ENCODE data around the gene CERS6.

DNA sequence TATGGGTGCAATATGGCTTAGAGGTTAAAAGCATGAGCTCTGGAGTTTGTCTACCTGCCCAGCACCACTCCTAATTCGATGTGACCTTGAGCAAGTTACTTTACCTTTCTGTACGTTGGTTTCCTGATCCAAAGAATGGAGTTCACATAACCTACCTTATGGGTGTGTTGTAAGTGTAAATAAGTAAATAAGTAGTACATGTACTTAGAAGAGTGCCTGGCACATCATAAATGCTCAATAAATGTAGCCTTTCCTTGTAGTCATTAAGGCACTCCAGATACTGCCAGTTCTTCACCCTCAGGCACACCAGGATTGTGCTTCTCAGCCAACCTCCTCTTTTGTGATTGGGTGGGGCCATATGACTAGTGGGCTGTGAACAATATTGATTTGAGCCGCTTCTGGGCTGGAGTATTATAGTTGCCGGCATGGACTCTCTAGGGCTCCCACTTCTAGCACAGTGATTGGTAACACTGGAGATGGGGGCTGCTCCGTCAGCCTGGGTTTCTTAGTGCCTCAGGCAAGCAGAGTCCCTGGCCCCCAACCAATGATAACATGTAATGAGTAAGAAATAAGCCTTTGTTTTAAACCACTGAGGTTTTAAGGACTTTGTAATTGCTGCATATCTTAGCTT, 244.7 kb downstream of the CERS6 start:
- TF ChIP-seq, protein P1, sequence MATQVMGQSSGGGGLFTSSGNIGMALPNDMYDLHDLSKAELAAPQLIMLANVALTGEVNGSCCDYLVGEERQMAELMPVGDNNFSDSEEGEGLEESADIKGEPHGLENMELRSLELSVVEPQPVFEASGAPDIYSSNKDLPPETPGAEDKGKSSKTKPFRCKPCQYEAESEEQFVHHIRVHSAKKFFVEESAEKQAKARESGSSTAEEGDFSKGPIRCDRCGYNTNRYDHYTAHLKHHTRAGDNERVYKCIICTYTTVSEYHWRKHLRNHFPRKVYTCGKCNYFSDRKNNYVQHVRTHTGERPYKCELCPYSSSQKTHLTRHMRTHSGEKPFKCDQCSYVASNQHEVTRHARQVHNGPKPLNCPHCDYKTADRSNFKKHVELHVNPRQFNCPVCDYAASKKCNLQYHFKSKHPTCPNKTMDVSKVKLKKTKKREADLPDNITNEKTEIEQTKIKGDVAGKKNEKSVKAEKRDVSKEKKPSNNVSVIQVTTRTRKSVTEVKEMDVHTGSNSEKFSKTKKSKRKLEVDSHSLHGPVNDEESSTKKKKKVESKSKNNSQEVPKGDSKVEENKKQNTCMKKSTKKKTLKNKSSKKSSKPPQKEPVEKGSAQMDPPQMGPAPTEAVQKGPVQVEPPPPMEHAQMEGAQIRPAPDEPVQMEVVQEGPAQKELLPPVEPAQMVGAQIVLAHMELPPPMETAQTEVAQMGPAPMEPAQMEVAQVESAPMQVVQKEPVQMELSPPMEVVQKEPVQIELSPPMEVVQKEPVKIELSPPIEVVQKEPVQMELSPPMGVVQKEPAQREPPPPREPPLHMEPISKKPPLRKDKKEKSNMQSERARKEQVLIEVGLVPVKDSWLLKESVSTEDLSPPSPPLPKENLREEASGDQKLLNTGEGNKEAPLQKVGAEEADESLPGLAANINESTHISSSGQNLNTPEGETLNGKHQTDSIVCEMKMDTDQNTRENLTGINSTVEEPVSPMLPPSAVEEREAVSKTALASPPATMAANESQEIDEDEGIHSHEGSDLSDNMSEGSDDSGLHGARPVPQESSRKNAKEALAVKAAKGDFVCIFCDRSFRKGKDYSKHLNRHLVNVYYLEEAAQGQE (IDR thresholded peaks at IDR 0.05; ENCODE audit: insufficient read depth in 1 of 2, low read depth in 2 of 2, low read length in 1 of 2) = no peak
- TF ChIP-seq, protein P2, sequence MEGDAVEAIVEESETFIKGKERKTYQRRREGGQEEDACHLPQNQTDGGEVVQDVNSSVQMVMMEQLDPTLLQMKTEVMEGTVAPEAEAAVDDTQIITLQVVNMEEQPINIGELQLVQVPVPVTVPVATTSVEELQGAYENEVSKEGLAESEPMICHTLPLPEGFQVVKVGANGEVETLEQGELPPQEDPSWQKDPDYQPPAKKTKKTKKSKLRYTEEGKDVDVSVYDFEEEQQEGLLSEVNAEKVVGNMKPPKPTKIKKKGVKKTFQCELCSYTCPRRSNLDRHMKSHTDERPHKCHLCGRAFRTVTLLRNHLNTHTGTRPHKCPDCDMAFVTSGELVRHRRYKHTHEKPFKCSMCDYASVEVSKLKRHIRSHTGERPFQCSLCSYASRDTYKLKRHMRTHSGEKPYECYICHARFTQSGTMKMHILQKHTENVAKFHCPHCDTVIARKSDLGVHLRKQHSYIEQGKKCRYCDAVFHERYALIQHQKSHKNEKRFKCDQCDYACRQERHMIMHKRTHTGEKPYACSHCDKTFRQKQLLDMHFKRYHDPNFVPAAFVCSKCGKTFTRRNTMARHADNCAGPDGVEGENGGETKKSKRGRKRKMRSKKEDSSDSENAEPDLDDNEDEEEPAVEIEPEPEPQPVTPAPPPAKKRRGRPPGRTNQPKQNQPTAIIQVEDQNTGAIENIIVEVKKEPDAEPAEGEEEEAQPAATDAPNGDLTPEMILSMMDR (IDR thresholded peaks at IDR 0.05) = no peak
- no peak for TF ChIP-seq POLR2AphosphoS5 (IDR thresholded peaks at IDR 0.05; ENCODE audit: low read depth, low read length)
